Measurements from ENCODE around the gene WIZ. TPM values are rescaled to one million over a fixed set of nuclear protein-coding genes. Genes with fewer than 3 reads are reported as not detected.

WIZ gene
- total and polyA plus RNA-seq, 4 donors: 8.0 to 41.4 (median 30.7) TPM

GRCh38 chr19:15390814-15391213 is 58.9 kb downstream of the WIZ start:
- 73% methylated on average over 2 of the region's 2 CpGs for whole genome bisulfite sequencing, 2 donors
- intact Hi-C loops (cut with DNase I): no loop called here
- Histone ChIP-seq H3K4me1 (ENCODE audit: control insufficient read depth in 1 of 2, insufficient read depth in 2 of 2, low read length in 2 of 2) (no peaks in the 10 kb centered on the region), H3K27ac (ENCODE audit: low read depth in 1 of 2, low read length in 2 of 2) (no peak overlapping the region), H3K36me3 (ENCODE audit: control insufficient read depth in 1 of 2, insufficient read depth in 2 of 2, low read length in 1 of 2) (no peaks in the 10 kb centered on the region), H3K4me3 (ENCODE audit: low read length in 2 of 2) (no peak overlapping the region), H3K27me3 (ENCODE audit: control insufficient read depth in 1 of 2, insufficient read depth in 2 of 2, low read length in 1 of 2) (no peaks in the 10 kb centered on the region), H3K9me3 (ENCODE audit: control insufficient read depth, low read length) (no peaks in the 10 kb centered on the region)
- DNase-seq (no peak), ATAC-seq (ENCODE audit: low FRiP score) (no peak)

- DNase-seq: no peak
- H3K4me3 ChIP-seq (ENCODE audit: low read length in 2 of 2): no peak overlapping the region
- no peaks in the 10 kb centered on the region for H3K9me3 ChIP-seq (ENCODE audit: control insufficient read depth, low read length)
- no peaks in the 10 kb centered on the region for H3K4me1 ChIP-seq (ENCODE audit: control insufficient read depth in 1 of 2, insufficient read depth in 2 of 2, low read length in 2 of 2)
- WGBS, 2 donors: 82 to 88% methylated on average over 6 of the region's 6 CpGs
- no peaks in the 10 kb centered on the region for H3K27me3 ChIP-seq (ENCODE audit: control insufficient read depth in 1 of 2, insufficient read depth in 2 of 2, low read length in 1 of 2)
- ATAC-seq (ENCODE audit: low FRiP score): no peak
- no peak overlapping the region for H3K27ac ChIP-seq (ENCODE audit: low read depth in 1 of 2, low read length in 2 of 2)
- intact Hi-C loops (cut with DNase I): no loop called here
- H3K36me3 ChIP-seq (ENCODE audit: control insufficient read depth in 1 of 2, insufficient read depth in 2 of 2, low read length in 1 of 2): no peaks in the 10 kb centered on the region
Measured at GRCh38 chr19:15381864-15382263, 67.9 kb downstream of the WIZ start.

- WGBS, 2 donors: 75 to 79% methylated on average over 2 of the region's 2 CpGs
- intact Hi-C loops (cut with DNase I): no loop called here
- Histone ChIP-seq H3K4me3 (ENCODE audit: low read length in 2 of 2) (no peak overlapping the region), H3K9me3 (ENCODE audit: control insufficient read depth, low read length) (no peaks in the 10 kb centered on the region), H3K36me3 (ENCODE audit: control insufficient read depth in 1 of 2, insufficient read depth in 2 of 2, low read length in 1 of 2) (no peaks in the 10 kb centered on the region), H3K4me1 (ENCODE audit: control insufficient read depth in 1 of 2, insufficient read depth in 2 of 2, low read length in 2 of 2) (no peaks in the 10 kb centered on the region), H3K27me3 (ENCODE audit: control insufficient read depth in 1 of 2, insufficient read depth in 2 of 2, low read length in 1 of 2) (no peaks in the 10 kb centered on the region), H3K27ac (ENCODE audit: low read depth in 1 of 2, low read length in 2 of 2) (no peak overlapping the region)
- DNase-seq: no peak
- no peak for ATAC-seq (ENCODE audit: low FRiP score)
Measured at GRCh38 chr19:15381429-15381828, 68.3 kb downstream of the WIZ start.

- intact Hi-C loops (cut with DNase I): loop anchor here (1.0 to 10.0 kb wide), 6 partner anchors 39 to 205 kb away; partner anchors contain the start of gene BRD4 (in 1 of the 2)
- Histone ChIP-seq H3K4me3 (ENCODE audit: low read length in 2 of 2) (peak overlapping the region; percentile 11 to 22), H3K27ac (ENCODE audit: low read depth in 1 of 2, low read length in 2 of 2) (peak overlapping the region in 1 of 2 donors; percentile 11), H3K9me3 (ENCODE audit: control insufficient read depth, low read length) (no peaks in the 10 kb centered on the region), H3K4me1 (ENCODE audit: control insufficient read depth in 1 of 2, insufficient read depth in 2 of 2, low read length in 2 of 2) (no peaks in the 10 kb centered on the region), H3K27me3 (ENCODE audit: control insufficient read depth in 1 of 2, insufficient read depth in 2 of 2, low read length in 1 of 2) (no peaks in the 10 kb centered on the region), H3K36me3 (ENCODE audit: control insufficient read depth in 1 of 2, insufficient read depth in 2 of 2, low read length in 1 of 2) (no peaks in the 10 kb centered on the region)
- ATAC-seq (ENCODE audit: low FRiP score): no peak
- DNase-seq: no peak
- 2% methylated on average over 42 to 56 of the region's 56 CpGs for WGBS, 2 donors
Measured at GRCh38 chr19:15379999-15380647, 69.6 kb downstream of the WIZ start.

- WGBS, 2 donors: 0 to 1% methylated on average over 67 to 111 of the region's 111 CpGs
- intact Hi-C loops (cut with DNase I): loop anchor here (1.0 to 10.0 kb wide), 6 partner anchors 40 to 205 kb away; partner anchors contain the start of gene BRD4 (in 1 of the 2)
- Histone ChIP-seq H3K36me3 (ENCODE audit: control insufficient read depth in 1 of 2, insufficient read depth in 2 of 2, low read length in 1 of 2) (no peaks in the 10 kb centered on the region), H3K27ac (ENCODE audit: low read depth in 1 of 2, low read length in 2 of 2) (peak within 1 kb of the TSS; percentile 71 to 87), H3K4me3 (ENCODE audit: low read length in 2 of 2) (peak within 1 kb of the TSS; percentile 78 to 82), H3K9me3 (ENCODE audit: control insufficient read depth, low read length) (no peaks in the 10 kb centered on the region), H3K4me1 (ENCODE audit: control insufficient read depth in 1 of 2, insufficient read depth in 2 of 2, low read length in 2 of 2) (no peaks in the 10 kb centered on the region), H3K27me3 (ENCODE audit: control insufficient read depth in 1 of 2, insufficient read depth in 2 of 2, low read length in 1 of 2) (no peaks in the 10 kb centered on the region)
- peak; percentile 99 for DNase-seq
- ATAC-seq (ENCODE audit: low FRiP score): peak; percentile 98
Measured at GRCh38 chr19:15379083-15379998, 70.4 kb downstream of the WIZ start, which contains the start of gene AKAP8. Gene AKAP8 (minus strand): TSS chr19:15379787. CDS start chr19:15379731, 56 bp downstream.

- H3K4me3 ChIP-seq (ENCODE audit: low read length in 2 of 2): peak overlapping the region; percentile 78 to 82
- H3K4me1 ChIP-seq (ENCODE audit: control insufficient read depth in 1 of 2, insufficient read depth in 2 of 2, low read length in 2 of 2): no peaks in the 10 kb centered on the region
- peak in 1 of 2 donors; percentile 61 for DNase-seq
- H3K27me3 ChIP-seq (ENCODE audit: control insufficient read depth in 1 of 2, insufficient read depth in 2 of 2, low read length in 1 of 2): no peaks in the 10 kb centered on the region
- peak overlapping the region; percentile 71 to 87 for H3K27ac ChIP-seq (ENCODE audit: low read depth in 1 of 2, low read length in 2 of 2)
- intact Hi-C loops (cut with DNase I): loop anchor here (1.0 to 10.0 kb wide), 6 partner anchors 41 to 204 kb away; partner anchors contain the start of gene BRD4 (in 1 of the 2)
- 0% methylated on average over 17 to 22 of the region's 22 CpGs for WGBS, 2 donors
- no peaks in the 10 kb centered on the region for H3K36me3 ChIP-seq (ENCODE audit: control insufficient read depth in 1 of 2, insufficient read depth in 2 of 2, low read length in 1 of 2)
- no peaks in the 10 kb centered on the region for H3K9me3 ChIP-seq (ENCODE audit: control insufficient read depth, low read length)
- ATAC-seq (ENCODE audit: low FRiP score): no peak
Measured at GRCh38 chr19:15378534-15379082, 71.1 kb downstream of the WIZ start.

GRCh38 chr19:15374796-15375440 is 74.8 kb downstream of the WIZ start:
- intact Hi-C loops (cut with DNase I): loop anchor here (2.0 to 10.0 kb wide), 5 partner anchors 38 to 200 kb away; partner anchors contain the start of gene BRD4 (in 1 of the 2)
- no peaks in the 10 kb centered on the region for H3K27me3 ChIP-seq (ENCODE audit: control insufficient read depth in 1 of 2, insufficient read depth in 2 of 2, low read length in 1 of 2)
- ATAC-seq (ENCODE audit: low FRiP score): peak; percentile 30
- H3K36me3 ChIP-seq (ENCODE audit: control insufficient read depth in 1 of 2, insufficient read depth in 2 of 2, low read length in 1 of 2): no peaks in the 10 kb centered on the region
- peak; percentile 77 to 88 for DNase-seq
- peak overlapping the region in 1 of 2 donors; percentile 19 for H3K27ac ChIP-seq (ENCODE audit: low read depth in 1 of 2, low read length in 2 of 2)
- H3K4me1 ChIP-seq (ENCODE audit: control insufficient read depth in 1 of 2, insufficient read depth in 2 of 2, low read length in 2 of 2): no peaks in the 10 kb centered on the region
- no peaks in the 10 kb centered on the region for H3K9me3 ChIP-seq (ENCODE audit: control insufficient read depth, low read length)
- WGBS, 2 donors: 43 to 51% methylated on average over 24 of the region's 24 CpGs
- H3K4me3 ChIP-seq (ENCODE audit: low read length in 2 of 2): no peak overlapping the region

GRCh38 chr19:15374105-15374651 is 75.6 kb downstream of the WIZ start:
- Histone ChIP-seq H3K4me3 (ENCODE audit: low read length in 2 of 2) (no peak overlapping the region), H3K36me3 (ENCODE audit: control insufficient read depth in 1 of 2, insufficient read depth in 2 of 2, low read length in 1 of 2) (no peaks in the 10 kb centered on the region), H3K27me3 (ENCODE audit: control insufficient read depth in 1 of 2, insufficient read depth in 2 of 2, low read length in 1 of 2) (no peaks in the 10 kb centered on the region), H3K4me1 (ENCODE audit: control insufficient read depth in 1 of 2, insufficient read depth in 2 of 2, low read length in 2 of 2) (no peaks in the 10 kb centered on the region), H3K9me3 (ENCODE audit: control insufficient read depth, low read length) (no peaks in the 10 kb centered on the region), H3K27ac (ENCODE audit: low read depth in 1 of 2, low read length in 2 of 2) (peak overlapping the region in 1 of 2 donors; percentile 37)
- DNase-seq (peak in 1 of 2 donors; percentile 49), ATAC-seq (ENCODE audit: low FRiP score) (no peak)
- 53 to 57% methylated on average over 21 of the region's 21 CpGs for WGBS, 2 donors
- intact Hi-C loops (cut with DNase I): loop anchor here (2.0 to 10.0 kb wide), 2 partner anchors 181 to 199 kb away; no protein-coding TSS in a partner anchor

Data from aorta (tissue), 5 donors.